Dedifferentiated amniotic fluid mesenchymal stem cell (primary cell): ENCODE results near the gene ZCCHC17.
A peak's percentile ranks its signal among the peaks of the same experiment; 100 is the strongest.

ENCODE experiments used
- DNase-seq: peaks from one replicate; pipeline ENCODE4 v3.0.0-alpha.2; 2016; ENCODE audit errors: extremely low spot score

The ZCCHC17 gene

DNA sequence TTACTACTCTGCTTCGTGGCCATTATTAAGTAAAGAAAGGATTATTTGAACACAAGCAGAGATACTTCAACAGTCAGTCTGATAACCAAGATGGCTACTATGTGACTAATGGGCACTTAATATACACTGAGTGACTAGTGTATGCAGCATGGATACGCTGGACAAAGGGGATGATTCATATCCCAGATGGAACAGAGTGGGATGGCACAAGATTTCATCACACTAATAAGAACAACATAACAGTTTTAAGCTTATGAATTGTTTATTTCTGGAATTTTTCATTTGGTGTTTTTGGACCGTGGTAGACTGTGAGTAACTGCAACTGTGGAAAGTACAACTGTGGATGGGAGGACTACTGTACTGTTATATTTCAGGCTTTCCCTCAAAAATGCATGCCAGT, 9.4 kb downstream of the ZCCHC17 start:
- DNase-seq: peak; percentile 87

DNA sequence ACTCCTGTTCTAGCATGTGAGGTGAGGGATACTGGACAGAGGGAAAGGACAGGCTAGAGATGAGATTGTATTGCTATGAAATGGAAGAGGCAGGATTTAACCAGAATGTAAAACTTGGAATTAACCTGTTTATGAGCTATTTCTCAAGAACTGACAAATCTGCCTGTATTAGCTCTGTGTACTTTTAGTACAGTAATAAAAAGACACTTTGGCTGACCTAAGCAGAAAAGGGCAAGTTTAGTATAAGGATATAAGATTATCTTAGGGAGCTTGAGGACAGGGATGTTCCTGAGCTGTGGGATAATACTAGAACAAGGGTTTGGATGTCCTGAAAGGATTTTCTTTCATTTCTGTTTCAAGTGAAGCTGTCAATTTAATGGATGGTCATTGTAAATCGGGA, 11.2 kb downstream of the ZCCHC17 start:
- no peak for DNase-seq

DNA sequence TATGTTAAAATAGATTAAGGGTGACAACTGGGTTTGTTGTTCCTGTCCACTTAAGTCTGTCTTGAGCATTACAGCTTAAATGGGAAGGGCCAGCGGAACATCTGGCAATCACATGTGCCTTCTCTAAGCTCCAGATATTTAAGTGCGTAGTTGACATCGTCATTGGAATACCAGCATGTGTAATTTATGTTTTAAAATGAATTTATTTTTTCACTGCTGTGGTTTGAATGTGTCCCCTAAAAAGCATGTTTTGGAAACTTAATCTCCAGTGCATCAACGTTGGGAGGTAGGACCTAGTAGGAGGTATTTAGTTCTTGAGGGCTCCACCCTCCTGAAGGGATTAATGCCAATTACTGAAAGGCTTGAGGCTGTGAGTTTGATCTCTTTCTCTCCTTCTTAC, 13.4 kb downstream of the ZCCHC17 start:
- DNase-seq: no peak

DNA sequence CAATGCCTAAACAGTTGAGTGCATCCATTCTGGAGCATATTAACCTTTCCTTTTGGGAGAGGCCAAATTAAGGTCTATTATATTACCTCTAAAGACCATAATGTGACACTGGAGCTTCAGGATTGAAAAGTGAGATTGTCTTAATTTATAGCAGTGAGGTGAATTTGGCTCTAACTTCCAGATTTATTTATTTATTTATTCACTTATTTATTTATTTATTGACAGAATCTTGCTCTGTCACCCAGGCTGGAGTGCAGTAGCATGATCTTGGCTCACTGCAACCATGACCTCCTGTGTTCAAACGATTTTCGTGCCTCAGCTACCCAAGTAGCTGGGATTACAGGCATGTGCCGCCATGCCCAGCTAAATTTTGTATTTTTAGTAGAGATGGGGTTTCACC, 19.1 kb downstream of the ZCCHC17 start:
- DNase-seq: no peak

DNA sequence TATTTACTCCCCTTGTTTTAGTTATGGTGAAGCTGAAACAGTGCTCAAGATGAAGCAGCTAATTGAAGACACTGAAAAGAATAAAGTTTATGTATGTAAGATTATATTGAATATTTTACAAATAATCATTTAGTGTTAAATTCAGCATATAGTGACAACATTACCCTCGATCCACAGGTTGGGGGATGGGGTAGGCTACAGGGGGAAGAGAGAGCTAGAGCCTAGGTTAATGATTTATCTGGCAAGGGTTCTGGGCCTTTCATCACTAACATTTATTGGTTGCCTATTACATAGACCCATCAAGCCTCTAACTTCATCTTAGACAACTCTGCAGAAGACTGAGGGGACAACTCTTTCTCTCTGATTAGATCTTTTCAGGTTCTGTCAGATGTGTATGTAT, 21.3 kb downstream of the ZCCHC17 start:
- no peak for DNase-seq

DNA sequence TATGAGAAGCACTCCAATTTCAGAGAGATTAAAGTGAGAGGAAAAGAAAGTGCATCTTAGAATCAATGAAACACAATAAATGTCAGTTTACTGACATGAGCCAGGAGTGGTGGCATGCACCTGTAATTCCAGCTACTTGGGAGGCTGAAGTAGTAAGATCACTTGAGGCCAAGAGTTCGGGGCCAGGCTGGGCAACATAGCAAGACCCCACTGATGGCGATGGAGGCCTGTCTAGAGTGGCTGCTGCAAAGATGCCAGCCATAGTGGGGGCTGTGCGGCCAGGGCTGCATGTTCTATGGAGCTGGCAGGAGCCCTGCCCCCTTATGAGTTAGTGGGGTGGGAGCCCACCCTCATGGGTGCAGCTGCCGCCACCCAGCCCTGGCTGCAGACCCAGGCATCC, 27.3 kb downstream of the ZCCHC17 start:
- no peak for DNase-seq

DNA sequence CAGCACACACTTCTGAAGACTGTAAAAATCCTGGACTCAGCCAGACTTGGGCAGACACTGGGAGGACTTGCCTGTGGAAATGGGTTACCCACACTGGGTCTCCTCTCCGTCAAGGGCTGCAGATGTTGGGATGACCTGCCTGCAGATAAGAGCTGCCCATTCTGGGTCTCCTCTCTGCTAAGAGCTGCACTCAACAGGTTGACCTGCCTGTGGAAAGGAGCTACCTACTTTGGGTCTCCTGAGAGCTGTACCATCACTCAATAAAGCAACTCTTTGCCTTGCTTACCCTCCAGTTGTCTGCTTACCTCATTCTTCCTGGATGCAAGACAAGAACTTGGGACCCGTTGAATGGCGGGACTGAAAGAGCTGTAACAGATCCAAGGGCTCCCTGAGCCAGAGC, 28.2 kb downstream of the ZCCHC17 start:
- DNase-seq: no peak

DNA sequence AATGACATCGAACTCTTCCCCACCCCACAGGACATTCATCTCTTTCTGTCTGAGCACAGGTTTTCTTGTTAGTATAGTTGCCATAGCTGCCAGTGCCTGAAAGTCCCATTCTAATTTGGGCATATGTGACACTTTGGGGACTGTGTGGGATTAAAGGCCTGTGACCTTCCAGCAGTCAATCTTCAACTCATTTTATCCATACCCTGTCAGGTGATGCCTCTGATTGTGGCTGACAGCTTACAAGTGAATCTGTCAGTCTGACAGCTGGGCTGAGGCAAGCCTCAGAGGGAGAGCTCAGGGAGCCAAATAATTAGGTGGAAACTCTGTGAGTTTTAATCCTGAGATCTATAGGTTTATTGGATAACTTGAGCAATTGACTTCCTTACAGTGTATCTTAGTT, 29.6 kb downstream of the ZCCHC17 start:
- no peak for DNase-seq

DNA sequence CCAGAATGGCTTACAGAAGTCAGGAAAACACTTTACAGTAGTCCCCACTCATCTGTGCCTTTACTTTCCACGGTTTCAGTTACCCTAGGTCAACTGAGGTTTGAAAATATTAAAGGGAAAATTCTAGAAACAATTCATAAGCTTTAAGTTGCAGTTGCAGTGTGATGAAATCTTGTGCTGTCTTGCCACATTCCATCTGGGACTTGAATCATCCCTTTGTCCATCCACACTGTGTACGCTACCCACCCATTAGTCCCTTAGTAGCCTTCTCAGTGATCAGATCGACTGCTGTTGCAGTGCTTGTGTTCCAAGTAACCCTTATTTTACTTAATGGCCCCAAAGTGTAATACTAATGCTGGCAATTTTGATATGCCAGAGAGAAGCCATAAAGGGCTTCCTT, 30.5 kb downstream of the ZCCHC17 start:
- peak; percentile 61 for DNase-seq

DNA sequence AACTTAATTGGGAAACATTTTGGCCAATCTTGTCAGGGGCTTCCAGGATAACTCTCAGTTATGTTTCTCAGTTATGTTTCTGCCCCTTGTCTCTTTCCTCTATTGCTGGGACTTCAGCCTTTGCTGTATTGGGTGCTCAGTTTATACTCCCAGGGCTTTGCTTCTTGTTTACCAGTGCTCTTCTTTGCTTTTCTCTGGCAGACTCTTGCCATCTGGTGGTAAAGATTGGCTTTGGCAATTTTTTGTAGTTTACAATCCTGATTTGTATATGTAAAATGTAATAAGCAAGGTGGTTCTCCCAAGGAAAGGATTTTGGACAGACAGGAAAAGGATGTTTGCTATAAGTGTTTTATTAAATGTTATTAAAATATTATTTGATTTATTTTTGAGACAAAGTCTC, 38.2 kb downstream of the ZCCHC17 start:
- peak; percentile 58 for DNase-seq

DNA sequence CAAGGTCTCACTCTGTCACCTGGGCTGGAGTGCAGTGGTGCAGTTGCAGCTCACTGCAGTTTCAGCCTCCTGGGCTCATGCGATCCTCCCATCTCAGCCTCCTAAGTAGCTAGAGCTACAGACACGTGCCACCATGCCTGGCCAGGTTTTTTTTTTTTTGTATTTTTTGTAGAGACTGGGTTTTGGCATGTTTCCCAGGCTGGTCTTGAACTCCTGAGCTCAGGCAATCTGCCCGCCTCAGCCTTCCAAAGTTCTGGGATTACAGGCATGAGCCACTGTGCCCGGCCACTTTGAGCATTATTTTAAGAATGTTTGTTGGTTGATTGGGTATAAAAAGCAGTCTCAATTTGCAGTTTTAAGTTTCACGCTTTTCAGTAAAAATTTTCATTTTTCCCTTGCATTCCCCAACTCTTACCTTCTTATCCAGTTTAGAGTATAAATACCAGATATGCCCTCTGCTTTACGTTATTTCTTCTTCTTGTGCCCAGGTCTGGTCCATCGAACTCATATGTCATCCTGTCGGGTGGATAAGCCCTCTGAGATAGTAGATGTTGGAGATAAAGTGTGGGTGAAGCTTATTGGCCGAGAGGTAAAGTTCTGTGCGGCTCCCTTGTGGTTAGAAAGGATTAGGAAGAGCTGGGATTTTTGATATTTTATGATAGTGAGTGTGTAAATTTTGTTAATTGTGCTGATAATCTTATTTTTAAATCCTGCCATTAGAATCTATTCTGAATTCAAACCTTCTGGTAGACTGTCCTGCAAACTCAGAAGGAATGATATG, 40.0 kb downstream of the ZCCHC17 start:
- DNase-seq: no peak

DNA sequence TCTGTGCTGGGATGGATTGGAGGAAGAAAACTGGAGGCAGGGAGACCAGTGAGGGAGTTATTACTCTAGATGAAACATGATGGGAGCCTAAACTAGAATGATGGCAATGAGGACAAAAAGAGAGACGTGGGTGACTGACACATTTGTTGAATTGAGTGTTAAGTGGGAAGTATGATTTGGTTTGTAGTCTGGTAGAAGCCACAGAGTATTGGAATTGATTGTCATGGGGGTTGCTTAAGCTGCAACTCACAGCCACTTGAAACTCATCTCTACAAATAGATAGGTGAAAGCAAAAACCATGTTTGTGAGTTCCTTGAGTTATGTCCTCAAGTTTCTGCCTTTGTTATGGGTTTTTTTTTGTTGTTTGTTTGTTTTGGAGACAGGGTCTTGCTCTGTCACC, 47.7 kb downstream of the ZCCHC17 start:
- no peak for DNase-seq

DNA sequence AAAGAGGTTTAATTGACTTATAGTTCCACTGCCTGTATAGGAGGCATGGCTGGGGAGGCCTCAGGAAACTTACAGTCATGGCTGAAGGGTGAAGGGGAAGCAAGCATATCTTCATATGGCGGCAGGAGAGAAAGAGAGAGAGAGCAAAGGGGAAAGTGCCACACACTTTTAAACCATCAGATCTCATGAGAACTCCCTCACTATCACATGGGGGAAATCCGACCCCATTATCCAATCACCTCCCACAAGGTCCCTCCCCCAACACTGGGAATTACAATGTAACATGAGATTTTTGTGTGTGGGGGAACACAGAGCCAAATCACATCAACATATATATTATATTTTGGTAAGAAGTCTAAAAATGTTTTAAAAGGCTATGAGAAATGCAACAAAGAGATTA, 48.8 kb downstream of the ZCCHC17 start:
- no peak for DNase-seq

DNA sequence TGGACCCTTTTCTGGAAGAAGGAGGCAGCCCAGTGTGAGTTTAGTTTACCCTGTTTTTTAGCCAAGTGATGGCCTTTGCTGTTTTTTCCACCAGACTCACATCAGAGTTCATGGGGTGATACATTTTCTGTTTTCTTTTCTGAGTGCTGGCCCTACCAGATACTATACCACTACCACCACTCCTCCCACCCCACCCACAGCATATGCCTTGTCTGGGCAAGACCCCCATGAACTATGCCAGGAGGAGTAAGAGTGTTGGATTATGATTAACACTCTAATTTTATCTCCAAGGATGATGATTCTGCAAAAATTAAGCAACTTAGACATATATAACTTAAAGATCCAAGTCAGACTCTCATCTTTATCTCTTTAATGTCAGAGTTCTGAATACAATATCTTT, 50.0 kb downstream of the ZCCHC17 start:
- DNase-seq: no peak

DNA sequence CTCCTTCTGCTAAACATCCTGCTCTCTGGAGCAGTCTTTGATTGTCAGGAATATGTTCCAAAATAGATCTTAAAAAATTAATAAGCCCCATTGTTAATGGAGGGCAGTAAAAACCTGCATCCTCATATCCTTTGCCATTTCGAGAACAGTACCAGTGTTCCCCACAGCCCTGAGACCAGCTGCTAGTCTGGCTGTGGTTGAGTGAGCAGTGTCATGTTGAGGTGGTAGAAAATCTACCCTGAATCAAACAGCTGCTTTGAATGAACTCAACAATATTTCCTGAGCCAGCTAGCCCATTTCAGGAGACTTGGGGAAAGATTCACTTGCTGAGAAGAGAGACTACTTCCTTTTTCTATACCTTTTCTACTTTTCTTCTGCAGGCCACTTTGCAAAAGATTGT, 51.6 kb downstream of the ZCCHC17 start:
- DNase-seq: no peak

DNA sequence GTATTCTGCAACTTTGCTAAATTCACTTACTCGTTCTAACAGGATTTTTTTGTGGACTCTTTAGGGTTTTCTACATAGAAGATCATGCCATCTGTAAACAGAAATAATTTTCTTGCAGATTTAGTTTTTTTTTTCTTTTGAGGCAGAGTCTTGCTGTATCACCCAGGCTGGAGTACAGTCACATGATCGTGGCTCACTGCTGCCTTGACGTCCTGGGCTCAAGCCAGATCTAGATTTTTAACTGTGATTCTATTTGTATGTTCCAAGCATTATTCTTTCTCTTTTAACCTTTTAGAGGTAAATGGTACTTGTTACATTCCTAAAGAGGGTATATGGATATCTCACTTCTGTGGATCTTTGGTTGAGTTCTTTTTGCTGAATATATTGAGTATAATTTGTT, 57.5 kb downstream of the ZCCHC17 start:
- no peak for DNase-seq

DNA sequence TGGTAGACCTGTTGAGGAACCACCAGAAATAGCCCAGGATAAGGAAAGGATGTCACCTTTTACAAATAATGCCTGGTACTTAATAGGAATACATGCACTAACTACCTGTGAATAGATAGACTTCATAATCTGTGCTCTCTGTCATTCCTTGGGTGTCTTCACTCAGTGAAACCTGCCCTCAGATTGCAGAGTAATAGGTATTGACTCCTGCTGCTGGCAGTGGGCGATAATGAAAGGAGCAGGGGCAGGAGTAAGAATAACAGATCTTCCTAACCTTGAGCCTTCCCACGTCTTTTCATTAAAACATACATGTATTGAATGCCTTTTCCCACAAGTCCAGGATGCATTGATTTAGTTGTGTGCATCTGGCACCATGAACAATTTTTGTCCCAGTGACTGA, 59.6 kb downstream of the ZCCHC17 start:
- DNase-seq: no peak

DNA sequence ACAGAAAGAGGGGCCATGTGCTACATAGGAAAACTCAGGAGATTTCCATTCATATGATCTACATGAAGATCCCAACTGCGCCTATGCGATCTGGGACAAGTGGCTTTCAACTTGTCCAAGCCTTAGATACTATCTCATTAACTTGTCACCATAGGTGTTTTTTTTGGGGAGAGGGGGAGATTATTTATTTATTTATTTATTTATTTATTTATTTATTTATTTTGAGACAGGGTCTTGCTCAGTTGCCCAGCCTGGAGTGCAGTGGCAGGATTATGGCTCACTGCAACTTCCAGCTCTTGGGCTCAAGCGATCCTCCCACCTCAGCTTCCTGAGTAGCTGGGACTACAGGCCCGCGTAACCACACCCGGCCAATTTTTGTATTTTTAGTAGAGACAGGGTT, 64.8 kb downstream of the ZCCHC17 start:
- DNase-seq: no peak

DNA sequence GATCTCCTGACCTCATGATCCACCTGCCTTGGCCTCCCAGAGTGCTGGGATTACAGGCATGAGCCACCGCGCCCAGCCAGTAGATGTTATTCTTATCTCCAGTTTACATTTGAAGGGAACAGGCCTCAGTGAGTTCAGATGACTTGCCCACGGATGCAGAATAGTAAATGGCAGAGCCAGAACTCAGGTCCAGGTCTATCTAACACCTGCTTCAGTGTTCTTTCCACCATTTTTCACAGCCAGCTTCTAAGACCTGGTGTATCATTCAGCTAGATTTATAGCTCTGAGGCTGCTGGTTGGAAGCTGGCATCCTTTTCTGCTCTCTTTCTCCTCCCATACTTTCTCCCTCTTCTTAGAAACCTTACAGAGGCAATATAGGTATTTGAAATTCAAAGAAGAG, 65.2 kb downstream of the ZCCHC17 start:
- DNase-seq: no peak

DNA sequence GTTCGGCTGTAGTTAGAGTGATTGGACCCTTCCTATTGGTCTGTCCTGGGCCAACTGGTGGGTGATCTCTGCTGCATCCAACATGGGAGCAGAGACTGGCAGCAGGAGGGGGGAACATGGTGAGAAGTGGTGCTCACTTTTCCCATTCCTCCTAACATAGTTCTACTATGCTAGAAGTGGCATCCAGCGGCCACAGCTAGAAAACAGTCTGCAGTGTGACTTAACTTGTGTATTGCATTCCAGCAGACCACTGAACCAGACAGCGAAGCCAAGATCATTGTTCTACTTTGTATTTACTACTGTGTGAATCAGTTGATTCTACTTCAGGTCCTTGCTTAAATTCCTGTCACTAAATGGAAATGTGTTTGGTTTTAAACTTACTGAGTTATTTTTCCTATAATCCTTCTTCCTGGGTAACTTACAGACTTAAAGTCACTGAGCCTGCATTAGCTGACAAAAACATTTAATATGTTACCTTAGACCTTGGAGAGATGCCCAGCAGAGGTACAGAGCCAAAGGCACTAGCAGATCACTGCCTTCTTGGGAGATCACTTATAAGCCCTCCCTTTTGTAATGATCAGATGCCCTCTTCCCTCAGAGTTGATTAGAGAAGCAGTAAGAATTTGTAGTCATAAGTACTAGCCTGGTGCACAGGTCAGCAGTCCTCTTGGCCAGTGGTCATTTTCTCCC, 67.9 kb downstream of the ZCCHC17 start:
- no peak for DNase-seq

DNA sequence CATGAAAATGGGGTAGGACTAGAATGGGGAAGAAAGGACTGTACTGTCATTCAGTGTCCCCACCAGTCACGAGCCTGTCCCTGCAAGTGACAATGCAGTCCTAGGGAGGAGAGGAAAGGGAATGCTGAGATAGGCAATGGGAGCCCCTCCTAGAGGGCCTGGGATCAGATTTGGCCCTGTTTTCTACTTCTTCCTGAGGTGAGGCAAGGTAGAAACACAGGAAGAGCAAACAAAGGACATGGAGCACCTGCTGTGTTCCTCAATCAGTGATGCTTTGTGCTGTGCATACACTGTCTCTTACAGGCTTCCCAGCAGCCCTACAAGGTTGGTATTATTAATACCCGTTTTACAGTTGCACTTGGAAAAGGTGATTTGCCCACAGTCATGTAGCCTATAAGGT, 70.0 kb downstream of the ZCCHC17 start:
- no peak for DNase-seq

DNA sequence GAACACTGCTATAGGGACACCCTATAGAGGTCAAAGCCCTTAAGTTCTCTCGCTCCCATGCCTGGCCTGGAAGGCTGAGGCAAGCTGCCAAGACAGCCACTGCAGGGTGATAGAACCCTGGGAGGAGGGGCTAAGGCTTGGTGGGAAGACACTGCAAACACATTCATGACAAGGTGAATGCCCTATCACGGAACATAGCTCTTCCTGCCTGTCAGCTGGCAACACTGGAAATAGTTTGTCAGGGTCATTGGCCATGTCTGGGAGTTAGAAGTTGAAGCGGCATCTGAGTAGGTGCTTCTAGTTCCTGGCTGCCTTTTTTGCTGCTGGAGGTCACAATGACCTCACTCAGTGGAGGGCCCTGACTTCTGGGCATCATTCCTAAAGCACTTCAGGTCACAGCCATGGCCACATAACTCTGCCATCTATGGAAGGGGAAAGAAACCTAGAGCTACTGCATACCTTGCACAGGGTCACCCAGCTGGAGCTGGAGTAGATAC, 71.8 kb downstream of the ZCCHC17 start:
- DNase-seq: no peak

DNA sequence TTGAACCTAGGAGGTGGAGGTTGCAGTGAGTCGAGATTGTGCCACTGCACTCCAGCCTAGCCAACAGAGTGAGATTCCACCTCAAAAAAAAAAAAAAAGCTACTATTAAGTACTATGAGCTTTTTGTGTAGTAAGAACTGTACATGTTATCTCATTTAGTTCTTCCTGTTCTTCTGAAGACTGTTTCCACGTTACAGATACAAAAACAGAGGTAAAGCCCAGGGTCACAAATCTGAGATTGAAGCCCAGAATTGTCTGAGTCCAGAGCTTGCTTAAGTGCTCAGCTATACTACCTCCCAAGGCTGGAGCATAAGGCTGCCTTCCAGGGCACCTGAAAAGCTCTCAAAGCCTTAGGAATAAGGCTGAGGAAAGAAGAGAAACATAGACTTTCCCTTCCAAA, 73.2 kb downstream of the ZCCHC17 start:
- DNase-seq: no peak

DNA sequence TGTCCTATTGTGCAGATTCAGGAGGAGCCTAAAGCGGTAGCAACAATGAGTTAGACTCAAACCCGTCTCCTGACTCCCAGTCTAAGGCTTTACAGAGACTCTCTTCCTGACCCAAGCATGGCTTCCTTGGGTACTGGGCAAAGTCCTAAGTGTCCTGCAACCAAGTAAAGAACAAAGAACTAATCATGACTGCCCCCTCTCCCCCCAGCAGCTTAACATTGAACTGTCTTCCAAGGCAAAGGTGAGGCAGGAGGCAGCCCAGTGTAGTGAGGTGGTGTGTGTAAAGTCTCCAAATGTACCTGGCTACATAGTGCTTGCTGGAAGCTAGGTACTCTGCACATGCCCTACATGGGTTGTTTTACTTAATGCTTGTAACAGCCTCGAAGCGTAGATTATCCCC, 73.7 kb downstream of the ZCCHC17 start:
- DNase-seq: no peak
